GM18873 (cell line): ENCODE data around the gene ATP8B4.
"Not testable (repeated sequence)": the region's sequence is repeated elsewhere in the genome, so short reads cannot be mapped to it uniquely, and the experiment has no call there.

ENCODE experiments used
- ATAC-seq: cut with Tn5 transposase; IDR thresholded peaks from one replicate; pipeline ENCODE4 v1.9.1; 2021; ENCODE audit warnings: mild to moderate bottlenecking, moderate library complexity, moderate number of reproducible peaks; ENCODE audit not compliant: unreplicated experiment, low FRiP score

ATP8B4 gene

GRCh38 chr15:50119063-50120040 lies at the start of gene ATP8B4:
ATP8B4 (minus strand) TSS chr15:50119233; CDS start chr15:50106966, 12,267 bp downstream.
- ATAC-seq, result no peak

GRCh38 chr15:50168379-50168778 lies 49.3 kb upstream of the ATP8B4 start:
- ATAC-seq, result no peak

- ATAC-seq, result no peak
These were observed 48.1 kb upstream of the ATP8B4 start for GRCh38 chr15:50167110-50167509.

GRCh38 chr15:50166216-50166615 lies 47.2 kb upstream of the ATP8B4 start:
- no peak for ATAC-seq

- ATAC-seq, result no peak
These were observed 45.4 kb upstream of the ATP8B4 start for GRCh38 chr15:50164458-50164857.

- no peak for ATAC-seq
These were observed 44.8 kb upstream of the ATP8B4 start for GRCh38 chr15:50163719-50164410.

- ATAC-seq, result no peak
These were observed 44.1 kb upstream of the ATP8B4 start for GRCh38 chr15:50162969-50163718.

- ATAC-seq, result not testable (repeated sequence)
These were observed 39.2 kb upstream of the ATP8B4 start for GRCh38 chr15:50158236-50158635.

GRCh38 chr15:50151476-50151875 lies 32.4 kb upstream of the ATP8B4 start:
- ATAC-seq, result no peak

GRCh38 chr15:50150851-50151250 lies 31.8 kb upstream of the ATP8B4 start:
- no peak for ATAC-seq

GRCh38 chr15:50150349-50150748 lies 31.3 kb upstream of the ATP8B4 start:
- ATAC-seq, result no peak

GRCh38 chr15:50149090-50149489 lies 30.1 kb upstream of the ATP8B4 start:
- ATAC-seq, result no peak

- ATAC-seq, result no peak
These were observed 29.4 kb upstream of the ATP8B4 start for GRCh38 chr15:50148362-50148963.

- ATAC-seq, result no peak
These were observed 27.6 kb upstream of the ATP8B4 start for GRCh38 chr15:50146632-50147031.

GRCh38 chr15:50145451-50145872 lies 26.4 kb upstream of the ATP8B4 start:
- no peak for ATAC-seq

- ATAC-seq, result no peak
These were observed 25.5 kb upstream of the ATP8B4 start for GRCh38 chr15:50144341-50145120.

- no peak for ATAC-seq
These were observed 24.3 kb upstream of the ATP8B4 start for GRCh38 chr15:50143255-50143860.

- no peak for ATAC-seq
These were observed 22.8 kb upstream of the ATP8B4 start for GRCh38 chr15:50141856-50142255.

GRCh38 chr15:50140983-50141382 lies 21.9 kb upstream of the ATP8B4 start:
- no peak for ATAC-seq
